ENCODE measurements around the gene LAS1L. TPM values are rescaled to one million over a fixed set of nuclear protein-coding genes. Genes with fewer than 3 reads are reported as not detected.
A peak's percentile ranks its signal among the peaks of the same experiment; 100 is the strongest.
"Not testable (repeated sequence)": the region's sequence is repeated elsewhere in the genome, so short reads cannot be mapped to it uniquely, and the experiment has no call there.

The LAS1L gene
- total RNA-seq, 2 donors from 2014 or later: 13.4 to 23.7 TPM

- ATAC-seq (ENCODE audit: insufficient number of reproducible peaks, low FRiP score, low read depth) (no peak), DNase-seq (ENCODE audit: low spot score) (no peak)
- no peak overlapping the region for H3K4me3 ChIP-seq
- no peaks in the 10 kb centered on the region for H3K27me3 ChIP-seq (replicated peaks; ENCODE audit: insufficient read depth)
- H3K27ac ChIP-seq: no peak overlapping the region
- peaks cover 2 to 12% of the 10 kb centered on the region in 2 donors for H3K4me1 ChIP-seq (ENCODE audit: control insufficient read depth in 1 of 2, low read depth in 2 of 2)
- H3K36me3 ChIP-seq: no peaks in the 10 kb centered on the region
- peak; percentile 84 for TF ChIP-seq CTCF (IDR thresholded peaks at IDR 0.05)
- H3K9me3 ChIP-seq: no peaks in the 10 kb centered on the region
Observed at GRCh38 chrX:65528705-65529340, 5.8 kb downstream of the LAS1L start.

GRCh38 chrX:65528293-65528692, 6.3 kb downstream of the LAS1L start:
- ATAC-seq (ENCODE audit: insufficient number of reproducible peaks, low FRiP score, low read depth) (no peak), DNase-seq (ENCODE audit: low spot score) (no peak)
- H3K4me3 ChIP-seq: no peak overlapping the region
- TF ChIP-seq CTCF (IDR thresholded peaks at IDR 0.05): no peak
- H3K27ac ChIP-seq: no peak overlapping the region
- peaks cover 1 to 7% of the 10 kb centered on the region in 2 donors for H3K4me1 ChIP-seq (ENCODE audit: control insufficient read depth in 1 of 2, low read depth in 2 of 2)
- no peaks in the 10 kb centered on the region for H3K27me3 ChIP-seq (replicated peaks; ENCODE audit: insufficient read depth)
- no peaks in the 10 kb centered on the region for H3K36me3 ChIP-seq
- H3K9me3 ChIP-seq: no peaks in the 10 kb centered on the region

GRCh38 chrX:65524139-65524538, 10.4 kb downstream of the LAS1L start:
- H3K36me3 ChIP-seq: peaks cover 8% of the 10 kb centered on the region
- no peak for ATAC-seq (ENCODE audit: insufficient number of reproducible peaks, low FRiP score, low read depth)
- no peaks in the 10 kb centered on the region for H3K4me1 ChIP-seq (ENCODE audit: control insufficient read depth in 1 of 2, low read depth in 2 of 2)
- no peak overlapping the region for H3K4me3 ChIP-seq
- H3K27me3 ChIP-seq (replicated peaks; ENCODE audit: insufficient read depth): no peaks in the 10 kb centered on the region
- no peak for DNase-seq (ENCODE audit: low spot score)
- no peak overlapping the region for H3K27ac ChIP-seq
- H3K9me3 ChIP-seq: no peaks in the 10 kb centered on the region
- TF ChIP-seq CTCF (IDR thresholded peaks at IDR 0.05): no peak

- ATAC-seq (ENCODE audit: insufficient number of reproducible peaks, low FRiP score, low read depth) (no peak), DNase-seq (ENCODE audit: low spot score) (no peak)
- H3K27me3 ChIP-seq (replicated peaks; ENCODE audit: insufficient read depth): no peaks in the 10 kb centered on the region
- no peaks in the 10 kb centered on the region for H3K9me3 ChIP-seq
- no peaks in the 10 kb centered on the region for H3K4me1 ChIP-seq (ENCODE audit: control insufficient read depth in 1 of 2, low read depth in 2 of 2)
- H3K27ac ChIP-seq: no peak overlapping the region
- H3K36me3 ChIP-seq: peaks cover 8% of the 10 kb centered on the region
- H3K4me3 ChIP-seq: no peak overlapping the region
- TF ChIP-seq CTCF (IDR thresholded peaks at IDR 0.05): no peak
Observed at GRCh38 chrX:65522739-65523372, 11.7 kb downstream of the LAS1L start.

GRCh38 chrX:65519530-65519929, 15.1 kb downstream of the LAS1L start:
- not testable (repeated sequence) for DNase-seq (ENCODE audit: low spot score); H3K27ac ChIP-seq; H3K27me3 ChIP-seq (replicated peaks; ENCODE audit: insufficient read depth); H3K36me3 ChIP-seq; H3K4me1 ChIP-seq (ENCODE audit: control insufficient read depth in 1 of 2, low read depth in 2 of 2); ATAC-seq (ENCODE audit: insufficient number of reproducible peaks, low FRiP score, low read depth); H3K9me3 ChIP-seq; H3K4me3 ChIP-seq

- H3K36me3 ChIP-seq; H3K9me3 ChIP-seq; H3K27ac ChIP-seq; DNase-seq (ENCODE audit: low spot score); H3K27me3 ChIP-seq (replicated peaks; ENCODE audit: insufficient read depth); H3K4me1 ChIP-seq (ENCODE audit: control insufficient read depth in 1 of 2, low read depth in 2 of 2); H3K4me3 ChIP-seq; ATAC-seq (ENCODE audit: insufficient number of reproducible peaks, low FRiP score, low read depth): not testable (repeated sequence)
Observed at GRCh38 chrX:65518980-65519379, 15.6 kb downstream of the LAS1L start.

Measured in thoracic aorta (tissue), 2 donors.